MM.1S (cell line): ENCODE data around the gene SLC12A7.

ENCODE experiments used
- EZH2 ChIP-seq: fragments of 300-600 bp; sonication (generic); optimal IDR thresholded peaks from 2 replicates; pipeline ENCODE3; 2017; ENCODE audit warnings: low read depth, mild to moderate bottlenecking, antibody characterized with exemption, low read length, mixed read lengths
- EZH2phosphoT487 ChIP-seq: fragments of 300-600 bp; sonication (generic); IDR thresholded peaks from 2 replicates; pipeline ENCODE4 v1.6.1; 2018; ENCODE audit warnings: antibody characterized with exemption, low read length
- TF ChIP-seq, protein P1 (sequence below): fragments of 300-600 bp; sonication (generic); IDR thresholded peaks from 2 replicates; pipeline ENCODE4 v1.5.1; 2016; ENCODE audit warnings: antibody characterized with exemption, low read length, mixed read lengths

DNA sequence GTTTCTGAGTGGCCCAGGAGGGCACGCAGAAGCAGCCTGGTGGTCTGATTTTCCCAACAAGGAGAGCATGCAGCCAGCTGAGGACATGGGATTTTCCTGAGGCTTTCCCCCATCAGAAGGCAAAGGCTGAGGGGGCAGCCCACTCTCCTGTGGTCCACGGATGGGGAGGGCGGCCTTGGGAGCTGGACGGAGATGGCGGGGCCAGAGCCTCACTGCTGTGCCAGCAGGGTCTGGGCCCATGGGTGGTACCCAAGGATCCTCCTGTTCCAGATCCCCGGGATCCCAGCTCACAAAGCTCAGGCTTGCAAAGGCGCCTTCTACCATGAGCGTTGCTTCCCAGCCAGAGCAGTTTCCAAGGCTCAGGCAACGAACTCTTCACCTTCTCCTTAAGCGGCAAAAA is 39.0 kb upstream of the SLC12A7 start:
- TF ChIP-seq, protein P1, sequence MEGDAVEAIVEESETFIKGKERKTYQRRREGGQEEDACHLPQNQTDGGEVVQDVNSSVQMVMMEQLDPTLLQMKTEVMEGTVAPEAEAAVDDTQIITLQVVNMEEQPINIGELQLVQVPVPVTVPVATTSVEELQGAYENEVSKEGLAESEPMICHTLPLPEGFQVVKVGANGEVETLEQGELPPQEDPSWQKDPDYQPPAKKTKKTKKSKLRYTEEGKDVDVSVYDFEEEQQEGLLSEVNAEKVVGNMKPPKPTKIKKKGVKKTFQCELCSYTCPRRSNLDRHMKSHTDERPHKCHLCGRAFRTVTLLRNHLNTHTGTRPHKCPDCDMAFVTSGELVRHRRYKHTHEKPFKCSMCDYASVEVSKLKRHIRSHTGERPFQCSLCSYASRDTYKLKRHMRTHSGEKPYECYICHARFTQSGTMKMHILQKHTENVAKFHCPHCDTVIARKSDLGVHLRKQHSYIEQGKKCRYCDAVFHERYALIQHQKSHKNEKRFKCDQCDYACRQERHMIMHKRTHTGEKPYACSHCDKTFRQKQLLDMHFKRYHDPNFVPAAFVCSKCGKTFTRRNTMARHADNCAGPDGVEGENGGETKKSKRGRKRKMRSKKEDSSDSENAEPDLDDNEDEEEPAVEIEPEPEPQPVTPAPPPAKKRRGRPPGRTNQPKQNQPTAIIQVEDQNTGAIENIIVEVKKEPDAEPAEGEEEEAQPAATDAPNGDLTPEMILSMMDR: no peak
- TF ChIP-seq EZH2 (no peak), EZH2phosphoT487 (no peak)
